SU-DHL-6 (cell line): ENCODE results near the gene TSPAN32.

Experiments used
- H2AFZ ChIP-seq: fragments of 200-600 bp; sonication (generic); 2 replicates; pipeline ENCODE4 v1.6.1; 2014; ENCODE audit warnings: low read depth, mild to moderate bottlenecking, moderate library complexity, mixed read lengths, antibody characterized with exemption, low read length; ENCODE audit not compliant: severe bottlenecking
- H3F3A ChIP-seq: fragments of 200-600 bp; shearing (Covaris generic); 2 replicates; pipeline ENCODE4 v1.6.0; 2016; ENCODE audit warnings: antibody characterized with exemption, mild to moderate bottlenecking; ENCODE audit not compliant: insufficient read depth
- H3K27ac ChIP-seq: fragments of 200-600 bp; sonication (generic); 2 replicates; pipeline ENCODE4 v1.5.1; 2016; ENCODE audit warnings: low read depth, mild to moderate bottlenecking, low read length, moderate library complexity, mixed read lengths
- H3K27me3 ChIP-seq: fragments of 200-600 bp; sonication (generic), shearing (Covaris generic); 2 replicates; pipeline ENCODE4 v1.6.0; 2014; ENCODE audit warnings: mild to moderate bottlenecking, low read length
- H3K36me3 ChIP-seq: fragments of 200-600 bp; sonication (generic); 2 replicates; pipeline ENCODE4 v1.6.1; 2014; ENCODE audit warnings: mild to moderate bottlenecking, low read length, mixed read lengths
- H3K4me2 ChIP-seq: fragments of 300-600, 200-600 bp; shearing (Covaris generic), sonication (generic); 2 replicates; pipeline ENCODE4 v1.6.0; 2014; ENCODE audit warnings: low read length, low read depth, mild to moderate bottlenecking; ENCODE audit not compliant: poor library complexity, severe bottlenecking
- H3K4me3 ChIP-seq: fragments of 200-600 bp; sonication (generic); 2 replicates; pipeline ENCODE4 v1.5.1; 2014; ENCODE audit warnings: antibody characterized with exemption, low read length, mild to moderate bottlenecking, mixed read lengths; ENCODE audit not compliant: insufficient read depth, poor library complexity, severe bottlenecking
- H3K79me2 ChIP-seq: fragments of 200-600 bp; sonication (generic); 2 replicates; pipeline ENCODE4 v1.6.1; 2014; ENCODE audit warnings: mild to moderate bottlenecking, low read length, moderate library complexity; ENCODE audit not compliant: insufficient read depth
- H3K9ac ChIP-seq: fragments of 200-600 bp; sonication (generic); 2 replicates; pipeline ENCODE4 v1.7.0; 2014; ENCODE audit warnings: mild to moderate bottlenecking, low read length
- H3K9me2 ChIP-seq: fragments of 200-600 bp; sonication (generic); replicated peaks from 2 replicates; pipeline ENCODE4 v1.6.1; 2014; ENCODE audit warnings: low read length; ENCODE audit not compliant: insufficient read depth
- H3K9me3 ChIP-seq: fragments of 200-600 bp; sonication (generic); 2 replicates; pipeline ENCODE4 v1.6.1; 2014; ENCODE audit warnings: low read length, mixed read lengths; ENCODE audit not compliant: insufficient read depth
- H4K20me1 ChIP-seq: fragments of 200-600 bp; sonication (generic); 2 replicates; pipeline ENCODE4 v1.6.1; 2014; ENCODE audit warnings: low read depth, mild to moderate bottlenecking, antibody characterized with exemption, low read length, moderate library complexity, mixed read lengths
- EZH2phosphoT487 ChIP-seq: fragments of 200-600 bp; sonication (generic), shearing (Covaris generic); conservative IDR thresholded peaks from 2 replicates; pipeline ENCODE4 v1.6.1; 2018; ENCODE audit warnings: mild to moderate bottlenecking, antibody characterized with exemption, low read length, moderate library complexity, mixed read lengths
- TF ChIP-seq, protein P1 (sequence below): fragments of 200-600 bp; sonication (generic); IDR thresholded peaks from one replicate; pipeline ENCODE4 v1.5.1; 2017; ENCODE audit warnings: antibody characterized with exemption, mild to moderate bottlenecking, low read length, moderate library complexity; ENCODE audit not compliant: insufficient read depth, poor library complexity, severe bottlenecking

The TSPAN32 gene

GRCh38 chr11:2361565-2361964 is 59.8 kb downstream of the TSPAN32 start:
- Histone ChIP-seq H3K9ac (no peak overlapping the region), H3F3A (no peaks in the 10 kb centered on the region), H3K4me2 (no peak overlapping the region), H4K20me1 (no peaks in the 10 kb centered on the region), H3K9me3 (no peaks in the 10 kb centered on the region), H3K79me2 (no peaks in the 10 kb centered on the region), H3K36me3 (no peaks in the 10 kb centered on the region), H2AFZ (no peak overlapping the region), H3K9me2 (no peaks in the 10 kb centered on the region), H3K27me3 (no peaks in the 10 kb centered on the region), H3K27ac (no peak overlapping the region), H3K4me3 (no peak overlapping the region)
- TF ChIP-seq, protein P1, sequence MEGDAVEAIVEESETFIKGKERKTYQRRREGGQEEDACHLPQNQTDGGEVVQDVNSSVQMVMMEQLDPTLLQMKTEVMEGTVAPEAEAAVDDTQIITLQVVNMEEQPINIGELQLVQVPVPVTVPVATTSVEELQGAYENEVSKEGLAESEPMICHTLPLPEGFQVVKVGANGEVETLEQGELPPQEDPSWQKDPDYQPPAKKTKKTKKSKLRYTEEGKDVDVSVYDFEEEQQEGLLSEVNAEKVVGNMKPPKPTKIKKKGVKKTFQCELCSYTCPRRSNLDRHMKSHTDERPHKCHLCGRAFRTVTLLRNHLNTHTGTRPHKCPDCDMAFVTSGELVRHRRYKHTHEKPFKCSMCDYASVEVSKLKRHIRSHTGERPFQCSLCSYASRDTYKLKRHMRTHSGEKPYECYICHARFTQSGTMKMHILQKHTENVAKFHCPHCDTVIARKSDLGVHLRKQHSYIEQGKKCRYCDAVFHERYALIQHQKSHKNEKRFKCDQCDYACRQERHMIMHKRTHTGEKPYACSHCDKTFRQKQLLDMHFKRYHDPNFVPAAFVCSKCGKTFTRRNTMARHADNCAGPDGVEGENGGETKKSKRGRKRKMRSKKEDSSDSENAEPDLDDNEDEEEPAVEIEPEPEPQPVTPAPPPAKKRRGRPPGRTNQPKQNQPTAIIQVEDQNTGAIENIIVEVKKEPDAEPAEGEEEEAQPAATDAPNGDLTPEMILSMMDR: no peak
- TF ChIP-seq EZH2phosphoT487: no peak

DNA sequence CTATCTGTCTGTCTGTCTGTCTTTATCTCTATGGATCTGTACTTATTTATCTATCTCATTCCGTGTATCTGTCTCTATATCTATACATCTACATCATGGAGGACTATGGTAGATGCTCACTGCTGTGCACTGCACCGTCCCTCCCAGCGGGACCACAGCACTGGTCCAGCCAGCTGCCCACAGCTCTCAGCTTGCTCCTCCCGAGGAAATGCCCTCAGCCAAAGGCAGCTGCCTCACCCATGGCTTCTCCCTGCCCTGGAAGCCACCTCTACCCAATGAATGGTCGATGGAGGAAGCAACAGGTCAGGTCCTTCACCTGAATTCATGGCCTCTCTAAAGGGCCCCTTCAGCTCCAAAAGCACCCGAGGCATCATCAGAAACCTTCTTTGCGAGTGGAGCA is 60.6 kb downstream of the TSPAN32 start:
- Histone ChIP-seq H3F3A (no peaks in the 10 kb centered on the region), H2AFZ (no peak overlapping the region), H3K4me2 (no peak overlapping the region), H3K79me2 (no peaks in the 10 kb centered on the region), H3K4me3 (no peak overlapping the region), H3K9me2 (no peaks in the 10 kb centered on the region), H3K27me3 (no peaks in the 10 kb centered on the region), H3K9me3 (no peaks in the 10 kb centered on the region), H4K20me1 (no peaks in the 10 kb centered on the region), H3K27ac (no peak overlapping the region), H3K9ac (no peak overlapping the region), H3K36me3 (no peaks in the 10 kb centered on the region)
- TF ChIP-seq EZH2phosphoT487: no peak
- TF ChIP-seq, protein P1: no peak

GRCh38 chr11:2363130-2363529 is 61.3 kb downstream of the TSPAN32 start:
- no peaks in the 10 kb centered on the region for H3K79me2 ChIP-seq
- no peaks in the 10 kb centered on the region for H3F3A ChIP-seq
- H3K27ac ChIP-seq: no peak overlapping the region
- H4K20me1 ChIP-seq: no peaks in the 10 kb centered on the region
- H3K36me3 ChIP-seq: no peaks in the 10 kb centered on the region
- H3K9me3 ChIP-seq: no peaks in the 10 kb centered on the region
- no peaks in the 10 kb centered on the region for H3K9me2 ChIP-seq
- no peak overlapping the region for H3K4me2 ChIP-seq
- TF ChIP-seq, protein P1: no peak
- no peak for TF ChIP-seq EZH2phosphoT487
- H3K9ac ChIP-seq: no peak overlapping the region
- no peaks in the 10 kb centered on the region for H3K27me3 ChIP-seq
- no peak overlapping the region for H2AFZ ChIP-seq
- no peak overlapping the region for H3K4me3 ChIP-seq
